Endodermal cell (in vitro differentiated cells): ENCODE data around the gene SMURF2. TPM values are rescaled to one million over a fixed set of nuclear protein-coding genes. Genes with fewer than 3 reads are reported as not detected.
"Not testable (repeated sequence)": the region's sequence is repeated elsewhere in the genome, so short reads cannot be mapped to it uniquely, and the experiment has no call there.

ENCODE experiments used
- DNase-seq: peaks from one replicate; pipeline ENCODE4 v3.0.0-alpha.2; 2017
- H3K27ac ChIP-seq: 2 replicates; pipeline ENCODE4 v1.5.1; 2013; ENCODE audit warnings: mild to moderate bottlenecking, low read depth, low read length, moderate library complexity
- H3K27me3 ChIP-seq: 2 replicates; pipeline ENCODE4 v1.6.1; 2013; ENCODE audit warnings: mild to moderate bottlenecking, low read length, moderate library complexity; ENCODE audit not compliant: insufficient read depth, control insufficient read depth, poor library complexity, severe bottlenecking
- H3K36me3 ChIP-seq: 2 replicates; pipeline ENCODE4 v1.7.0; 2013; ENCODE audit warnings: mild to moderate bottlenecking, low read length, moderate library complexity; ENCODE audit not compliant: control insufficient read depth, insufficient read depth
- H3K4me1 ChIP-seq: one replicate; pipeline ENCODE4 v1.7.0; 2013; ENCODE audit warnings: low read length; ENCODE audit not compliant: control insufficient read depth, insufficient read depth
- H3K4me3 ChIP-seq: 2 replicates; pipeline ENCODE4 v1.5.1; 2013; ENCODE audit warnings: mild to moderate bottlenecking, low read length, moderate library complexity
- H3K9ac ChIP-seq: 2 replicates; pipeline ENCODE4 v1.6.1; 2013; ENCODE audit warnings: mild to moderate bottlenecking, low read length, moderate library complexity; ENCODE audit not compliant: poor library complexity, severe bottlenecking; ENCODE audit errors: extremely low read depth
- H3K9me3 ChIP-seq: 2 replicates; pipeline ENCODE4 v1.6.1; 2013; ENCODE audit warnings: mild to moderate bottlenecking, low read length, moderate library complexity; ENCODE audit not compliant: control insufficient read depth
- H3K27ac Mint-ChIP-seq: 2 replicates; pipeline ENCODE4 v1.8.0; 2020; ENCODE audit warnings: mixed read lengths
- H3K27me3 Mint-ChIP-seq: 2 replicates; pipeline ENCODE4 v1.8.0; 2021; ENCODE audit warnings: mild to moderate bottlenecking, mixed read lengths; ENCODE audit not compliant: insufficient read depth
- H3K36me3 Mint-ChIP-seq: 2 replicates; pipeline ENCODE4 v1.8.0; 2020; ENCODE audit warnings: low read depth, mixed read lengths
- H3K4me1 Mint-ChIP-seq: 2 replicates; pipeline ENCODE4 v1.8.0; 2020; ENCODE audit warnings: mixed read lengths
- H3K4me3 Mint-ChIP-seq: 2 replicates; pipeline ENCODE4 v1.8.0; 2020; ENCODE audit warnings: mild to moderate bottlenecking, moderate library complexity, mixed read lengths
- H3K9me3 Mint-ChIP-seq: 2 replicates; pipeline ENCODE4 v1.8.0; 2020; ENCODE audit warnings: mild to moderate bottlenecking, mixed read lengths
- WGBS, 2 experiments: methylation state at CpG; one replicate each; pipeline versions ENCODE4 v1.1.5 to v1.1.7; 2013; ENCODE audit warnings: missing lambda C conversion rate in 2 of 2, mixed read lengths in 1 of 2; ENCODE audit not compliant: insufficient coverage in 1 of 2, insufficient read length in 1 of 2; 5-methylcytosine and 5-hydroxymethylcytosine counted together
- total RNA-seq, 2 donors: library from RNA; stranded (reverse); fragmentation: NEBNext Ultra II Directional in 1 of 2; extraction: Animal tissue kit (Norgen Biotek cat#: 25700) in 1 of 2; gene quantifications; 2 replicates in 1 of 2; 3 replicates in 1 of 2; pipeline ENCODE4 v1.2.1, GENCODE V29; 2021
- TF ChIP-seq, protein P1 (sequence below): fragments of 200-600 bp; sonication (generic); conservative IDR thresholded peaks from 2 replicates; pipeline ENCODE4 v1.5.0; 2021; ENCODE audit warnings: antibody characterized with exemption, mild to moderate bottlenecking

SMURF2 gene
- total RNA-seq, 2 donors from 2014 or later: 33.6 to 34.1 TPM

DNA sequence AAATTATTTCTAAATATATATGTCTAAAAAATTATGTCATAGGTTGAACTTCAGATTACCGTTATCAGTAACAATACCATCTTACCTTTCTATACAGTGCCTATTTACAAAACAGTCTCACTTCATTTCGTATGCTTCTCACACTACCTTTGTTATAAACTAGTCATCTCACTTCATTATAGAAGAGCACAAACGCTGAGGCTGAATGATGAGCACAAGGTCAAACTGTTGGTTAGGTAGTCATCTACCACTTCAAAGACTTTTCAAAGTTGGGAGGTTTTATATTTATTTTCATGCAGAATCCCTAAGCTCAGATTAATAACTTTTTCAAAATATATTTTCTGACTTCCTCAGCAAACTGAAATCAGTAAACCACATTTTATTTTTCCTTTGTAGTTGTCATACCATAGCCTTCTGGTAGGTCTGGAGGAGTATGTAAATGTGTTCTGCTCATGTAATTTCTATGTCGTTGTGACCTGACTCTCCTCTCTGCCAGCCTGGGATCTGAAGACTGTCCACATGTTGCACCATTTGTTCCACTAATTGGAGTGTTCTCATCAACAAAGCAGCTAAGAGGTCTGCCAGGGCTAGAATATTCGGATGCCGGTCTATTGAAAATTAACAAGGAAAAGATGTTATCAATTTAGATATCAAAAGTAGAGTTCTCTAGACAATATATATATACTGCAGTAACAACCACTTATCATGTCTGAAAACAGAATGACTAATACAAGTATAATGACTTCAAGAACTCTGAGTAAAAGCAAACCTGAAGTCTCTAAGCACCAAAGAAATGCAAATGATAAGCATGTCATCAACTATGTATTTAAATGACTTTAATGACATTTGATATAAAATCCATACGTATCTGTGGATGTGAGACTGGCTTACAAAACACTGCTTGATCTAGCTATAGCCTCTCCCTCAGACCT lies 81.5 kb downstream of the SMURF2 start:
- no peaks in the 10 kb centered on the region for H3K27me3 Mint-ChIP-seq
- 70 to 92% methylated on average over 2 to 4 of the region's 7 CpGs for whole genome bisulfite sequencing, 2 experiments
- no peak for DNase-seq
- H3K9me3 Mint-ChIP-seq: no peaks in the 10 kb centered on the region
- no peak overlapping the region for H3K4me3 Mint-ChIP-seq
- no peaks in the 10 kb centered on the region for H3K27me3 ChIP-seq
- no peaks in the 10 kb centered on the region for H3K4me1 ChIP-seq
- H3K4me3 ChIP-seq: no peak overlapping the region
- no peak overlapping the region for H3K27ac Mint-ChIP-seq
- H3K36me3 ChIP-seq: peaks cover 48% of the 10 kb centered on the region
- H3K36me3 Mint-ChIP-seq: peaks cover 51% of the 10 kb centered on the region
- no peaks in the 10 kb centered on the region for H3K9me3 ChIP-seq
- TF ChIP-seq, protein P1, sequence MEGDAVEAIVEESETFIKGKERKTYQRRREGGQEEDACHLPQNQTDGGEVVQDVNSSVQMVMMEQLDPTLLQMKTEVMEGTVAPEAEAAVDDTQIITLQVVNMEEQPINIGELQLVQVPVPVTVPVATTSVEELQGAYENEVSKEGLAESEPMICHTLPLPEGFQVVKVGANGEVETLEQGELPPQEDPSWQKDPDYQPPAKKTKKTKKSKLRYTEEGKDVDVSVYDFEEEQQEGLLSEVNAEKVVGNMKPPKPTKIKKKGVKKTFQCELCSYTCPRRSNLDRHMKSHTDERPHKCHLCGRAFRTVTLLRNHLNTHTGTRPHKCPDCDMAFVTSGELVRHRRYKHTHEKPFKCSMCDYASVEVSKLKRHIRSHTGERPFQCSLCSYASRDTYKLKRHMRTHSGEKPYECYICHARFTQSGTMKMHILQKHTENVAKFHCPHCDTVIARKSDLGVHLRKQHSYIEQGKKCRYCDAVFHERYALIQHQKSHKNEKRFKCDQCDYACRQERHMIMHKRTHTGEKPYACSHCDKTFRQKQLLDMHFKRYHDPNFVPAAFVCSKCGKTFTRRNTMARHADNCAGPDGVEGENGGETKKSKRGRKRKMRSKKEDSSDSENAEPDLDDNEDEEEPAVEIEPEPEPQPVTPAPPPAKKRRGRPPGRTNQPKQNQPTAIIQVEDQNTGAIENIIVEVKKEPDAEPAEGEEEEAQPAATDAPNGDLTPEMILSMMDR: no peak
- H3K27ac ChIP-seq: no peak overlapping the region
- H3K9ac ChIP-seq: no peak overlapping the region
- no peaks in the 10 kb centered on the region for H3K4me1 Mint-ChIP-seq

DNA sequence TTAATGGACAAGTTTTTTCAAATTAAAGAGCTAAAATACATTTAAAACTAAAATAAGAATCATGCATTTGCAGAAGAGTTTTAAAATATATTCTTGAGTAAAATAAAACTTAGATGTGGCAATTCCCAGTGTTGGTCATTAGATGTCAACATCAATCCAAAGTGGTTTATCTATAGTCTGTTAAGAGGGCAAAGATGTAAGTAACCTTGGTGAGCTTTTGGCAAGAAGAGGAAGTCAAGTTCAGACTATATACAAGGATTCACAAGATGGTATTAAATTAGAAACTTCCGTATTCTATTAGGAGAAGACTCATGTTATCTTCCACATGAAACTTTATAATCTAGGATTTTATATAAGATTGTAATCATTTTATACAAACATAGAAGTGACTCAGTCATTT lies 82.2 kb downstream of the SMURF2 start:
- H3K36me3 Mint-ChIP-seq: peaks cover 51% of the 10 kb centered on the region

DNA sequence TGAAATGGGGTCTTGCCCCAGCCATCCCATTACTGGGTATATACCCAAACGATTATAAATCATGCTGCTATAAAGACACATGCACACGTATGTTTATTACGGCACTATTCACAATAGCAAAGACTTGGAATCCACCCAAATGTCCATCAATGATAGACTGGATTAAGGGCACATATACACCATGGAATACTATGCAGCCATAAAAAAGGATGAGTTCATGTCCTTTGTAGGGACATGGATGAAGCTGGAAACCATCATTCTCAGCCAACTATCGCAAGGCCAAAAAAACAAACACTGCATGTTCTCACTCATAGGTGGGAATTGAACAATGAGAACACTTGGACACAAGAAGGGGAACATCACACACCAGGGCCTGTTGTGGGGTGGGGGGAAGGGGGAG lies 85.1 kb downstream of the SMURF2 start:
- peaks cover 37% of the 10 kb centered on the region for H3K36me3 Mint-ChIP-seq
- H3K9me3 Mint-ChIP-seq, H3K4me3 ChIP-seq, H3K4me3 Mint-ChIP-seq, H3K4me1 ChIP-seq, H3K9me3 ChIP-seq, DNase-seq, H3K9ac ChIP-seq, H3K27me3 Mint-ChIP-seq, H3K27ac ChIP-seq, H3K27ac Mint-ChIP-seq, H3K27me3 ChIP-seq, H3K4me1 Mint-ChIP-seq: not testable (repeated sequence)
- H3K36me3 ChIP-seq: peaks cover 46% of the 10 kb centered on the region
- 86 to 98% methylated on average over 3 to 4 of the region's 4 CpGs for WGBS, 2 experiments

More for the DNA sequence above, 82.2 kb downstream of the SMURF2 start:
- Mint-ChIP-seq H3K9me3 (no peaks in the 10 kb centered on the region), H3K4me1 (no peaks in the 10 kb centered on the region), H3K27me3 (no peaks in the 10 kb centered on the region), H3K4me3 (no peak overlapping the region), H3K27ac (no peak overlapping the region)
- Histone ChIP-seq H3K9me3 (no peaks in the 10 kb centered on the region), H3K27me3 (no peaks in the 10 kb centered on the region), H3K9ac (no peak overlapping the region), H3K36me3 (peaks cover 48% of the 10 kb centered on the region), H3K4me3 (no peak overlapping the region), H3K4me1 (no peaks in the 10 kb centered on the region), H3K27ac (no peak overlapping the region)
- TF ChIP-seq, protein P1: no peak
- DNase-seq: no peak
- WGBS, 2 experiments: no CpG with 5 or more reads among the region's 1 CpG
